HG03342 (cell line): ENCODE data around the gene TSSC4.

Source experiments
- ATAC-seq: cut with Tn5 transposase; IDR thresholded peaks from one replicate; pipeline ENCODE4 v1.9.1; 2021; ENCODE audit warnings: mild to moderate bottlenecking, moderate library complexity; ENCODE audit not compliant: unreplicated experiment

The TSSC4 gene

GRCh38 chr11:2385156-2386151, 15.1 kb upstream of the TSSC4 start:
- no peak for ATAC-seq

GRCh38 chr11:2386591-2386990, 14.0 kb upstream of the TSSC4 start:
- no peak for ATAC-seq

- ATAC-seq = no peak
Measured at GRCh38 chr11:2387266-2387987, 13.1 kb upstream of the TSSC4 start.

GRCh38 chr11:2388431-2389376, 11.8 kb upstream of the TSSC4 start:
- no peak for ATAC-seq

GRCh38 chr11:2389377-2390026, 11.0 kb upstream of the TSSC4 start:
- ATAC-seq = no peak

GRCh38 chr11:2390091-2390724, 10.3 kb upstream of the TSSC4 start:
- no peak for ATAC-seq

- ATAC-seq = no peak
Measured at GRCh38 chr11:2390725-2391151, 9.8 kb upstream of the TSSC4 start.

GRCh38 chr11:2391181-2391975, 9.2 kb upstream of the TSSC4 start:
- ATAC-seq = no peak

- no peak for ATAC-seq
Measured at GRCh38 chr11:2392241-2392959, 8.2 kb upstream of the TSSC4 start.

GRCh38 chr11:2393111-2393868, 7.3 kb upstream of the TSSC4 start:
- no peak for ATAC-seq

GRCh38 chr11:2393941-2394817, 6.4 kb upstream of the TSSC4 start:
- no peak for ATAC-seq

GRCh38 chr11:2394818-2395105, 5.8 kb upstream of the TSSC4 start:
- no peak for ATAC-seq

GRCh38 chr11:2395211-2395730, 5.3 kb upstream of the TSSC4 start:
- ATAC-seq = no peak

GRCh38 chr11:2395856-2396255, 4.7 kb upstream of the TSSC4 start:
- no peak for ATAC-seq

GRCh38 chr11:2396471-2396870, 4.1 kb upstream of the TSSC4 start:
- ATAC-seq = no peak

- ATAC-seq = no peak
Measured at GRCh38 chr11:2397005-2397404, 3.5 kb upstream of the TSSC4 start.
